Measurements from ENCODE around the gene DVL2. TPM values are rescaled to one million over a fixed set of nuclear protein-coding genes. Genes with fewer than 3 reads are reported as not detected.
A peak's percentile ranks its signal among the peaks of the same experiment; 100 is the strongest.

Gene DVL2
- polyA plus RNA-seq, 1 experiment, result 5.1 TPM

DNA sequence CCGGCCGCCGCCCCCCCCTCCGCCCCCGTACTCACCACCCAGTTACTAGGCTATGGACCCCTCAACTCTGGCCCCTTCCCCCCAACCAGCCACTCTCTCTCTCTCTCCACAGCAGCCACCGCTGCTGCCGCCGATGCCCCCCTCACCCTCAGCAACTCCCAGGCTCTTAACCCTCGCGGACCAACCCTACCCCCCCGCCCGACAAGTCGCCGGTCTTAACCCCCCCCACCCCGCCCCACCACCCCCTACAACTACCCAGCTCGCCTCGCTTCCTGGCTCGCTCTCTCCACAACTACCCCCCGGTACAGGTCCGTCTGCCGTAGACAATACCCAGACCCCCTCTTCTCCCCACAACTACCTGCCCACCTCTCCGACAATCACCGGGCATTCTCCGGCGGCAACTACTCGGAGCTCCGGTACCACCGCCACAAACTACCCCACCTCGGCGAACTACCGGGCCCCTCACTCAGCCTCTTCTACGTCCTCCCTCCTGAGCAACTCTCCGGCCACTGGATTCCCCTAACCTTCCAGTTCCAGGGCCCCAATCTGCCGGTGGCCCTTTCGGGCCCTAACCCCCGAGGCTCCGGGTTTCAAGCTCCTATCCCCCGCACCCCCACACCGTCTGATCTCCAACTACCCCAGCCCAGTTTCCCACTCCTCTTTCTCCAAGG is 4.2 kb upstream of the DVL2 start:
- POLR2A ChIA-PET, result interaction anchor here (0.7 to 1.3 kb wide), 2 partner anchors 16 to 19 kb away, joined by 4 to 5 read pairs; partner anchors contain the start of genes ACADVL and DLG4
- peak overlapping the region; percentile 93 for H3K4me3 ChIP-seq (ENCODE audit: low read depth, low read length)
- CTCF ChIA-PET, result no interaction called here
- H3K27ac ChIP-seq (ENCODE audit: low read depth, low read length), result peak overlapping the region; percentile 70
- TF ChIP-seq, protein P1, sequence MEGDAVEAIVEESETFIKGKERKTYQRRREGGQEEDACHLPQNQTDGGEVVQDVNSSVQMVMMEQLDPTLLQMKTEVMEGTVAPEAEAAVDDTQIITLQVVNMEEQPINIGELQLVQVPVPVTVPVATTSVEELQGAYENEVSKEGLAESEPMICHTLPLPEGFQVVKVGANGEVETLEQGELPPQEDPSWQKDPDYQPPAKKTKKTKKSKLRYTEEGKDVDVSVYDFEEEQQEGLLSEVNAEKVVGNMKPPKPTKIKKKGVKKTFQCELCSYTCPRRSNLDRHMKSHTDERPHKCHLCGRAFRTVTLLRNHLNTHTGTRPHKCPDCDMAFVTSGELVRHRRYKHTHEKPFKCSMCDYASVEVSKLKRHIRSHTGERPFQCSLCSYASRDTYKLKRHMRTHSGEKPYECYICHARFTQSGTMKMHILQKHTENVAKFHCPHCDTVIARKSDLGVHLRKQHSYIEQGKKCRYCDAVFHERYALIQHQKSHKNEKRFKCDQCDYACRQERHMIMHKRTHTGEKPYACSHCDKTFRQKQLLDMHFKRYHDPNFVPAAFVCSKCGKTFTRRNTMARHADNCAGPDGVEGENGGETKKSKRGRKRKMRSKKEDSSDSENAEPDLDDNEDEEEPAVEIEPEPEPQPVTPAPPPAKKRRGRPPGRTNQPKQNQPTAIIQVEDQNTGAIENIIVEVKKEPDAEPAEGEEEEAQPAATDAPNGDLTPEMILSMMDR (IDR thresholded peaks at IDR 0.05; ENCODE audit: low read depth, low read length), result no peak
- H3K27me3 ChIP-seq (ENCODE audit: control insufficient read depth, insufficient read depth, low read length), result no peaks in the 10 kb centered on the region
- peaks cover 3% of the 10 kb centered on the region; the same call in 1 of the 2 replicates for H3K9me3 ChIP-seq (ENCODE audit: control insufficient read depth, insufficient read depth, low read length)
- DNase-seq (ENCODE audit: low read depth, low spot score), result no peak

DNA sequence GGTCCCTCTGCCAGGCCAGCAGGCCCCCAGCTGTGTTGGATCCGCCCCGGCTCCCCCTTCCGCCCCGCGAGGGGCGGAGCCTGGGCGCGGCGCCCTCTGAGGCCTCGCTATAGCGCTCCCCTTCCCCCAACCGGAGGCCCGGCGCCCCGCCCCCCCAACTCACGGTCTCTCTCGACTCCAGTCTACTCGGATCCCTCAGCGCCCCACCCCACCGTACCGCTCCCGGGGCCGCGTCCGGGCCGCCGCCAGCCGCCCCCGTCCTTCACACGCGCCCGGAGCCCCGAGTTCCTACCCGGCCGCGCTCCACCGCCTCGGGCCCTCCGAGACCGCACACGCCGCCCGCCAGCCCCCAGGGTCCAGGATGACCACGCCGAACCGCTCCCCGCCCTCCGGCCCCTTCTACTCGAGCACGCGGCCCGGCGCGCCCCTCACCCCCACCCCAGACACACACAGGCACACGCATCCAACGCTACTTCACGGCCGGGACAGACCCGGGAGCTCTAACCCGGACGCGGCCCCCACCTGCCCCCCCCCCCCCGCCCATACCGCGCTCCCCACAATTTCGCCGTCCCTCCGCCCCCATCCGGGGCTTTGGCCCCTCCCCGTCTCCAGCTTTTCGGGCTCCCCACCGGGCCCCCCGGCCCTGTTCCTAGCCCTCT is 3.6 kb upstream of the DVL2 start:
- Histone ChIP-seq H3K27me3 (ENCODE audit: control insufficient read depth, insufficient read depth, low read length) (no peaks in the 10 kb centered on the region), H3K9me3 (ENCODE audit: control insufficient read depth, insufficient read depth, low read length) (peaks cover 3% of the 10 kb centered on the region; the same call in 1 of the 2 replicates), H3K4me3 (ENCODE audit: low read depth, low read length) (peak overlapping the region; percentile 93), H3K27ac (ENCODE audit: low read depth, low read length) (peak overlapping the region; percentile 57)
- POLR2A ChIA-PET, result interaction anchor here (0.7 to 1.3 kb wide), 2 partner anchors 16 to 18 kb away, joined by 4 to 5 read pairs; partner anchors contain the start of genes ACADVL and DLG4
- DNase-seq (ENCODE audit: low read depth, low spot score), result no peak
- TF ChIP-seq, protein P1 (IDR thresholded peaks at IDR 0.05; ENCODE audit: low read depth, low read length), result no peak
- CTCF ChIA-PET, result no interaction called here

DNA sequence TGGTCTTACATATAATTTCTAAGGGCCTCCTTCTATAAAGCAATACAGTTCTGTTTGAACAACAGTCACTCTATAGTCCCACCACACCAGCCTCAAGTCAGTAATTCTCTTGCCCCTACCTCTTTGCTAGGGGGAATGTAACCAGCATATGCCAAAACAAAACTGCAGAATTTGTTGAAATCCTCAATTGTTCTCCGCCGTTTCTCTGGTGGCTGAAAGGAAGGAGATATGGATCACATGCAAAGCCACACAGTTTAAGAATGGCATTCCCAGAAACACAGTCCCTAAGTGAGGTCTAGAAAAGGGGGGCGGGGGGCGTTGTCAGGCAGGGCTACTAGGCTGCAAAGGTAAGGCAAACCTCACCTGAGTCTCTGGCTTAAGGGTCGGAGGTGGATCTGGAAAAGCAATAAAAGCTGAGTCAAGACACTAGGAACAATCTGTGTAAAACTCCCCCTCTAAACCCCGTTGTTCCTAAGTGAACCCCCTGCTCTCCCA is 3.0 kb upstream of the DVL2 start:
- Histone ChIP-seq H3K4me3 (ENCODE audit: low read depth, low read length) (peak overlapping the region; percentile 93), H3K27me3 (ENCODE audit: control insufficient read depth, insufficient read depth, low read length) (no peaks in the 10 kb centered on the region), H3K27ac (ENCODE audit: low read depth, low read length) (peak overlapping the region; percentile 57), H3K9me3 (ENCODE audit: control insufficient read depth, insufficient read depth, low read length) (peaks cover 3% of the 10 kb centered on the region; the same call in 1 of the 2 replicates)
- ChIA-PET POLR2A (no interaction called here), CTCF (interaction anchor here (1.2 kb wide), 1 partner anchor 17 kb away, joined by 4 read pairs; no protein-coding TSS in a partner anchor)
- TF ChIP-seq, protein P1 (IDR thresholded peaks at IDR 0.05; ENCODE audit: low read depth, low read length), result no peak
- DNase-seq (ENCODE audit: low read depth, low spot score), result no peak

DNA sequence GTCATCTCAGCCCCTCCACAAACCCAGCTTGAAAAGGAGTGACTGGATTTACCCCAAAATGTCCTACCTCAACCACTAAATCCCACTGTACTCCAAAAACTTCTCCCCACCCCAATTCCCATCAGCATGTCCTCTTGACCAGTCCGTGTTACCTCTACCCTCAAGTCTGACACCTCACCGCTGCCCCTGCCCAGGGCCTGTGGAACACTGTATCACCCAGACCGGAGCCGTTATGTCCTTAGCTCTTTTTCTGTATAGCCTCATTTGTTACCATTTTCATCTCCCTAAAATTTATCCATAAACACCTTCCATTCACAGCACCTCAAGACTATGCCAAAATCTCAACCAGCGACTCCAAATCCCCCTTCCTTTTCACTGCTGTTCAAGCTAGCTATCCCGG is 2.5 kb upstream of the DVL2 start:
- H3K9me3 ChIP-seq (ENCODE audit: control insufficient read depth, insufficient read depth, low read length), result no peaks in the 10 kb centered on the region; the same call in 1 of the 2 replicates
- DNase-seq (ENCODE audit: low read depth, low spot score), result no peak
- H3K27me3 ChIP-seq (ENCODE audit: control insufficient read depth, insufficient read depth, low read length), result no peaks in the 10 kb centered on the region
- CTCF ChIA-PET, result interaction anchor here (1.2 kb wide), 1 partner anchor 16 kb away, joined by 4 read pairs; no protein-coding TSS in a partner anchor
- POLR2A ChIA-PET, result interaction anchor here (5.7 kb wide), 1 partner anchor 16 kb away, joined by 42 read pairs; the partner anchor contains the start of genes ACADVL and DLG4
- H3K27ac ChIP-seq (ENCODE audit: low read depth, low read length), result no peak overlapping the region
- TF ChIP-seq, protein P1 (IDR thresholded peaks at IDR 0.05; ENCODE audit: low read depth, low read length), result no peak
- peak overlapping the region; percentile 93; the same call in 1 of the 2 replicates for H3K4me3 ChIP-seq (ENCODE audit: low read depth, low read length)

Data from AG04450 (cell line).